Caco-2 (cell line): Measurements from ENCODE around the gene AKT1. TPM values are rescaled to one million over a fixed set of nuclear protein-coding genes. Genes with fewer than 3 reads are reported as not detected.
A peak's percentile ranks its signal among the peaks of the same experiment; 100 is the strongest.

Experiments used
- BruUV-seq: library from RNA; stranded (reverse); fragments of 400-500 nt; replicated peaks from 2 replicates; lab custom pipeline; 2021; lab: Mats Ljungman, UMichigan
- CTCF ChIA-PET: fragments of 300-600 bp; sonication (Branson Sonifier 250); formaldehyde crosslinking; loops from one replicate; lab custom pipeline; 2022; ENCODE audit warnings: antibody characterized with exemption; lab: Charles Lee
- POLR2A ChIA-PET: fragments of 300-600 bp; sonication (Branson Sonifier 250); formaldehyde crosslinking; loops from one replicate; lab custom pipeline; 2022; ENCODE audit warnings: antibody characterized with exemption; lab: Charles Lee
- DNase-seq, 2 experiments: peaks; one replicate each; pipeline versions ENCODE4 v3.0.0 to v3.0.0-alpha.2; 2020 to 2022
- H3K27me3 ChIP-seq: replicated peaks from 2 replicates; pipeline ENCODE4 v1.6.0; 2011; ENCODE audit warnings: low read length; ENCODE audit not compliant: control insufficient read depth, insufficient read depth
- H3K36me3 ChIP-seq: 2 replicates; pipeline ENCODE4 v1.5.1; 2011; ENCODE audit warnings: low read length; ENCODE audit not compliant: control insufficient read depth, insufficient read depth
- H3K4me1 ChIP-seq: fragments of 250-450 bp; sonication (Bioruptor Pico); 2 replicates; pipeline ENCODE4 v1.5.1; 2020; ENCODE audit warnings: mild to moderate bottlenecking
- H3K4me3 ChIP-seq: 2 replicates; pipeline ENCODE4 v1.5.1; 2011; ENCODE audit warnings: low read depth, mild to moderate bottlenecking, control low read depth, low read length
- H3K9me3 ChIP-seq: fragments of 250-450 bp; sonication (Bioruptor Pico); 2 replicates; pipeline ENCODE4 v1.5.1; 2020; ENCODE audit warnings: mild to moderate bottlenecking, moderate library complexity
- H3K27ac Mint-ChIP-seq: one replicate; pipeline ENCODE4 v1.8.0; 2022; ENCODE audit warnings: mixed read lengths; ENCODE audit not compliant: unreplicated experiment
- H3K27me3 Mint-ChIP-seq: one replicate; pipeline ENCODE4 v1.8.0; 2022; ENCODE audit warnings: mixed read lengths; ENCODE audit not compliant: insufficient read depth, unreplicated experiment
- H3K36me3 Mint-ChIP-seq: one replicate; pipeline ENCODE4 v1.8.0; 2022; ENCODE audit warnings: mild to moderate bottlenecking, mixed read lengths; ENCODE audit not compliant: insufficient read depth, unreplicated experiment
- H3K4me1 Mint-ChIP-seq: one replicate; pipeline ENCODE4 v1.8.0; 2022; ENCODE audit warnings: low read depth, mixed read lengths; ENCODE audit not compliant: unreplicated experiment
- H3K4me3 Mint-ChIP-seq: one replicate; pipeline ENCODE4 v1.8.0; 2022; ENCODE audit warnings: mild to moderate bottlenecking, moderate library complexity, mixed read lengths; ENCODE audit not compliant: unreplicated experiment
- H3K9me3 Mint-ChIP-seq: one replicate; pipeline ENCODE4 v1.8.0; 2022; ENCODE audit warnings: mixed read lengths; ENCODE audit not compliant: unreplicated experiment
- intact Hi-C: fragments of 100-400 bp; cut with micrococcal nuclease; formaldehyde crosslinking; loops from one replicate; pipeline ENCODE4 v1.10.0; 2022; ENCODE audit not compliant: unreplicated experiment
- total RNA-seq: library from RNA; stranded (reverse); gene quantifications from 2 replicates; pipeline ENCODE4 v1.2.3, GENCODE V29; 2022
- TF ChIP-seq, protein P1 (sequence below), 2 experiments: fragments of 200-600 bp in 1 of 2; IDR thresholded peaks; 1 replicate in 1 of 2; 2 replicates in 1 of 2; pipeline versions ENCODE4 v1.5.1 to v1.8.0; 2011 to 2022; ENCODE audit warnings: antibody characterized with exemption in 1 of 2, control low read depth in 1 of 2, inconsistent platforms in 1 of 2, low read depth in 1 of 2, low read length in 1 of 2, mild to moderate bottlenecking in 1 of 2, moderate library complexity in 1 of 2; ENCODE audit not compliant: insufficient read depth in 1 of 2, severe bottlenecking in 1 of 2, unreplicated experiment in 1 of 2

The AKT1 gene
- total RNA-seq, 1 experiment from 2014 or later = 110 TPM

DNA sequence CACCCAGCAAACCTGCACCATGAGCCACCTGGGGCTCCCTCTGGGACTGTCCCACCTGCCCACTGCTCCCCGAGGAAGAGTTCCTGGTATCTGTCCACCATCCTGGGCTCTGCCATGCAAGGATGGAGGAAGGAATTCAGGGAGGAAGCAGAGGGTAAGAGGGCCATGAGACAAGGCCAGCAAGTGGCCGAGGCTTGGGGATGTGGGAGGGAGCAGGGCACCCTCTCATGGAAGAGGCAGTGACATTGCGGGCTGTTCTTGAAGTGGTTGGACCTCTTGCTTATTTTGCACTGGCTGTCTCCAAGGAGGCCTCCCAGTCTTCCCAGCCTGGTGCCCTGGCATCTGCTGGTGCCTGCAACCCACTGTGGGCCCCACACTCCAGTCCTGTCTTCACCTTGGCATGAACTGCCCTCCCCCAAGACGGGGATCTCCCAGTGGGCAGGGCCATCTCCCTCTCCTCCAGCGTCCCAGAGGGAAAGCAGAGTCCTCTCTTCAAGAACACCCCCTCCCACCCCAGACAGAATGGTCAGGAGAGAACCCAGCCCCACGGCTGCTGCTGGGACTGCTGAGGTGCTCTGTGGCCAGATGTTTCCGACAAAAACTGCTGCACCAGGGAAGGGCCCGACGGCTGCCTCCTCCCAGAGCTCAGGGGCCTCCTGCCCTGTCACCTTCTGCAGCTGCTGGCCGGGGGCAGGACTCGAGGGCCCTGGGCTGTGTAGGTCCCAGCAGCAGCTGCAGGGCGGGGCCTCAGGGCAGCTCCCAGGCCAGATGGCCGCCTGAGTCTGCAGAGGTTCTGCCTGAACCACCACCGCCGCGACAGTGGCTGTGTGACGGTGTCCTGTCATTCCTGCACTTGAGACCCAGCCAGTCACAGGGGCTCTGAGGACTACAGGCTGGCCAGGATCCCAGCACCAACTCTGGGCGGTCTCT, 1.8 kb upstream of the AKT1 start:
- intact Hi-C loops = no loop called here
- Histone ChIP-seq H3K4me1 (peaks cover 51% of the 10 kb centered on the region), H3K9me3 (no peaks in the 10 kb centered on the region), H3K4me3 (no peak overlapping the region), H3K36me3 (no peaks in the 10 kb centered on the region), H3K27me3 (no peaks in the 10 kb centered on the region)
- TF ChIP-seq, protein P1, sequence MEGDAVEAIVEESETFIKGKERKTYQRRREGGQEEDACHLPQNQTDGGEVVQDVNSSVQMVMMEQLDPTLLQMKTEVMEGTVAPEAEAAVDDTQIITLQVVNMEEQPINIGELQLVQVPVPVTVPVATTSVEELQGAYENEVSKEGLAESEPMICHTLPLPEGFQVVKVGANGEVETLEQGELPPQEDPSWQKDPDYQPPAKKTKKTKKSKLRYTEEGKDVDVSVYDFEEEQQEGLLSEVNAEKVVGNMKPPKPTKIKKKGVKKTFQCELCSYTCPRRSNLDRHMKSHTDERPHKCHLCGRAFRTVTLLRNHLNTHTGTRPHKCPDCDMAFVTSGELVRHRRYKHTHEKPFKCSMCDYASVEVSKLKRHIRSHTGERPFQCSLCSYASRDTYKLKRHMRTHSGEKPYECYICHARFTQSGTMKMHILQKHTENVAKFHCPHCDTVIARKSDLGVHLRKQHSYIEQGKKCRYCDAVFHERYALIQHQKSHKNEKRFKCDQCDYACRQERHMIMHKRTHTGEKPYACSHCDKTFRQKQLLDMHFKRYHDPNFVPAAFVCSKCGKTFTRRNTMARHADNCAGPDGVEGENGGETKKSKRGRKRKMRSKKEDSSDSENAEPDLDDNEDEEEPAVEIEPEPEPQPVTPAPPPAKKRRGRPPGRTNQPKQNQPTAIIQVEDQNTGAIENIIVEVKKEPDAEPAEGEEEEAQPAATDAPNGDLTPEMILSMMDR (IDR thresholded peaks at IDR 0.05; ENCODE audit: insufficient read depth in 1 of 2, low read depth in 1 of 2, low read length in 1 of 2, severe bottlenecking in 1 of 2, unreplicated experiment in 1 of 2) = no peak
- no peaks in the 10 kb centered on the region for H3K27me3 Mint-ChIP-seq
- peak overlapping the region; percentile 71 for H3K4me3 Mint-ChIP-seq
- ChIA-PET CTCF (interaction anchor here (1.0 kb wide), 1 partner anchor 29 kb away, joined by 3 read pairs; no protein-coding TSS in a partner anchor), POLR2A (no interaction called here)
- no TSS peak for BruUV-seq
- H3K27ac Mint-ChIP-seq = no peak overlapping the region
- H3K4me1 Mint-ChIP-seq = no peaks in the 10 kb centered on the region
- H3K9me3 Mint-ChIP-seq = no peaks in the 10 kb centered on the region
- peak in 1 of 2 experiments; percentile 48 for DNase-seq
- peaks cover 8% of the 10 kb centered on the region for H3K36me3 Mint-ChIP-seq

DNA sequence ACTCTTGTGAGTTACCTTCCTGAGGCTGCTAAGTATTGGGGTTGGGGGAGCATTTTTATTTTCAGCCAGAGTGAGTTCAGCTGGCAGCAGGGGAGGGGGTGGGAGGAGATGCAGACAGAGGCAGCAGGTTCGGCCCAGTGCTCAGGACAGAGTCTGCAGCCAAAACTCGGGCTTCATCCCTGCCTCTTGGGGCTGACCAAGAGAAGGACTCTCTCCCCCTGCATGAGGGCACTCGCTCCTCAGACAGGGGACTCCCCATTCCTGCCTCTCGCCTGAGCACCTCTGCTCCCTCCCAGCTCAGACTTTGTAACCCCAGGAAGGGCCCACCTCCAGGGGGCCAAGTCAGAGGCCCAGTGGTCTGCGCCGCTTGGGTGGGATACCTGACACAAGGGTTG, 1.1 kb upstream of the AKT1 start:
- no peak overlapping the region for H3K4me3 ChIP-seq
- no TSS peak for BruUV-seq
- POLR2A ChIA-PET = no interaction called here

More for the DNA sequence above, 1.1 kb upstream of the AKT1 start:
- no peak for DNase-seq
- H3K4me1 ChIP-seq = peaks cover 46% of the 10 kb centered on the region
- no peaks in the 10 kb centered on the region for H3K27me3 ChIP-seq
- Mint-ChIP-seq H3K9me3 (no peaks in the 10 kb centered on the region), H3K27me3 (no peaks in the 10 kb centered on the region), H3K4me3 (peak overlapping the region; percentile 71), H3K36me3 (peaks cover 8% of the 10 kb centered on the region), H3K4me1 (no peaks in the 10 kb centered on the region), H3K27ac (no peak overlapping the region)
- no peaks in the 10 kb centered on the region for H3K9me3 ChIP-seq
- intact Hi-C loops = no loop called here
- TF ChIP-seq, protein P1 (IDR thresholded peaks at IDR 0.05; ENCODE audit: insufficient read depth in 1 of 2, low read depth in 1 of 2, low read length in 1 of 2, severe bottlenecking in 1 of 2, unreplicated experiment in 1 of 2) = no peak
- CTCF ChIA-PET = no interaction called here
- no peaks in the 10 kb centered on the region for H3K36me3 ChIP-seq
